Liver (tissue), 3 donors: ENCODE data around the gene NAV2.

Experiments
- CTCF ChIP-seq: fragments of 150-350 bp; IDR thresholded peaks from 2 replicates; pipeline ENCODE4 v1.5.1; 2017; ENCODE audit warnings: improper control_type of control experiment, low read depth, low read length; ENCODE audit not compliant: missing input control
- GABPA ChIP-seq, 2 donors: IDR thresholded peaks in 1 of 2; conservative IDR thresholded peaks in 1 of 2; 2 replicates each; pipeline ENCODE4 v1.6.1; 2016; ENCODE audit warnings: antibody characterized with exemption in 2 of 2, mild to moderate bottlenecking in 1 of 2, moderate library complexity in 1 of 2
- RAD21 ChIP-seq, 2 donors: IDR thresholded peaks; 2 replicates each; pipeline ENCODE4 v1.6.1; 2016; ENCODE audit warnings: antibody characterized with exemption in 2 of 2, mild to moderate bottlenecking in 2 of 2
- SP1 ChIP-seq: IDR thresholded peaks from 2 replicates; pipeline ENCODE4 v1.6.1; 2018; ENCODE audit warnings: antibody characterized with exemption, mild to moderate bottlenecking
- TAF1 ChIP-seq: conservative IDR thresholded peaks from 2 replicates; pipeline ENCODE4 v1.6.1; 2016; ENCODE audit warnings: antibody characterized with exemption, mild to moderate bottlenecking
- YY1 ChIP-seq: IDR thresholded peaks from 2 replicates; pipeline ENCODE4 v1.6.1; 2016; ENCODE audit warnings: antibody characterized with exemption, mild to moderate bottlenecking
- ZBTB33 ChIP-seq: IDR thresholded peaks from 2 replicates; pipeline ENCODE4 v1.6.1; 2016; ENCODE audit warnings: antibody characterized with exemption
- donor health status: healthy.
- donor health status: healthy.

- TF ChIP-seq ZBTB33 (no peak), CTCF (no peak), YY1 (no peak), SP1 (no peak), RAD21 (IDR thresholded peaks at IDR 0.05) (no peak), TAF1 (no peak), GABPA (IDR thresholded peaks at IDR 0.05 in 1 of 2, conservative IDR thresholded peaks at IDR 0.05 in 1 of 2) (no peak)
These were observed 157.4 kb downstream of the NAV2 start for GRCh38 chr11:19869946-19870589.
